Measurements from ENCODE around the gene HLA-E. TPM values are rescaled to one million over a fixed set of nuclear protein-coding genes. Genes with fewer than 3 reads are reported as not detected.

HLA-E gene
- total and polyA plus RNA-seq, 2 of the 13 experiments (the other 11 are each of a cell fraction or from before 2014, with no cell fraction given) = 45.2 to 90.4 TPM

DNA sequence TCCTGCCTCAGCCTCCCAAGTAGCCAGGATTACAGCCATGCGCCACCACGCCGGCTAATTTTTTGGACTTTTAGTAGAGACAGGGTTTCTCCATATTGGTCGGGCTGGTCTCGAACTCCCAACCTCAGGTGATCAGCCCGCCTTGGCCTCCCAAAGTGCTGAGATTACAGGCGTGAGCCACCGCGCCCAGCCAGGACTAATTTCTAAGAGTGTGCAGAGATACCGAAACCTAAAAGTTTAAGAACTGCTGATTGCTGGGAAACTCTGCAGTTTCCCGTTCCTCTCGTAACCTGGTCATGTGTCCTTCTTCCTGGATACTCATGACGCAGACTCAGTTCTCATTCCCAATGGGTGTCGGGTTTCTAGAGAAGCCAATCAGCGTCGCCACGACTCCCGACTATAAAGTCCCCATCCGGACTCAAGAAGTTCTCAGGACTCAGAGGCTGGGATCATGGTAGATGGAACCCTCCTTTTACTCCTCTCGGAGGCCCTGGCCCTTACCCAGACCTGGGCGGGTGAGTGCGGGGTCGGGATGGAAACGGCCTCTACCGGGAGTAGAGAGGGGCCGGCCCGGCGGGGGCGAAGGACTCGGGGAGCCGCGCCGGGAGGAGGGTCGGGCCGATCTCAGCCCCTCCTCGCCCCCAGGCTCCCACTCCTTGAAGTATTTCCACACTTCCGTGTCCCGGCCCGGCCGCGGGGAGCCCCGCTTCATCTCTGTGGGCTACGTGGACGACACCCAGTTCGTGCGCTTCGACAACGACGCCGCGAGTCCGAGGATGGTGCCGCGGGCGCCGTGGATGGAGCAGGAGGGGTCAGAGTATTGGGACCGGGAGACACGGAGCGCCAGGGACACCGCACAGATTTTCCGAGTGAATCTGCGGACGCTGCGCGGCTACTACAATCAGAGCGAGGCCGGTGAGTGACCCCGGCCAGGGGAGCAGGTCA lies at the start of gene HLA-E (continued):
- TF ChIP-seq, protein P1, sequence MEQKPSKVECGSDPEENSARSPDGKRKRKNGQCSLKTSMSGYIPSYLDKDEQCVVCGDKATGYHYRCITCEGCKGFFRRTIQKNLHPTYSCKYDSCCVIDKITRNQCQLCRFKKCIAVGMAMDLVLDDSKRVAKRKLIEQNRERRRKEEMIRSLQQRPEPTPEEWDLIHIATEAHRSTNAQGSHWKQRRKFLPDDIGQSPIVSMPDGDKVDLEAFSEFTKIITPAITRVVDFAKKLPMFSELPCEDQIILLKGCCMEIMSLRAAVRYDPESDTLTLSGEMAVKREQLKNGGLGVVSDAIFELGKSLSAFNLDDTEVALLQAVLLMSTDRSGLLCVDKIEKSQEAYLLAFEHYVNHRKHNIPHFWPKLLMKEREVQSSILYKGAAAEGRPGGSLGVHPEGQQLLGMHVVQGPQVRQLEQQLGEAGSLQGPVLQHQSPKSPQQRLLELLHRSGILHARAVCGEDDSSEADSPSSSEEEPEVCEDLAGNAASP (CRISPR knock-in tag; IDR thresholded peaks at IDR 0.05; ENCODE audit: borderline replicate concordance) = peak; percentile 24; the same call in 1 of the 2 replicates
- TF ChIP-seq SRSF1 (optimal IDR thresholded peaks at IDR 0.05; ENCODE audit: low read depth, low read length) (peak; percentile 60), ZNF224 (CRISPR knock-in tag; IDR thresholded peaks at IDR 0.05) (peak; percentile 41; the same call in 1 of the 2 replicates), ZNF180 (CRISPR knock-in tag; IDR thresholded peaks at IDR 0.05; ENCODE audit: borderline replicate concordance, low read depth) (no peak; the same call in 1 of the 2 replicates), FOXK1 (CRISPR knock-in tag; IDR thresholded peaks at IDR 0.05; ENCODE audit: borderline replicate concordance, low read depth) (no peak), ZMAT3 (CRISPR knock-in tag; conservative IDR thresholded peaks at IDR 0.05) (no peak), DR1 (CRISPR knock-in tag; IDR thresholded peaks at IDR 0.05) (peak; percentile 84), MXD4 (CRISPR knock-in tag; IDR thresholded peaks at IDR 0.05) (peak; percentile 34; the same call in 1 of the 2 replicates), ZSCAN21 (CRISPR knock-in tag; IDR thresholded peaks at IDR 0.05; ENCODE audit: borderline replicate concordance) (peak; percentile 19; the same call in 1 of the 2 replicates), ZNF775 (CRISPR knock-in tag; IDR thresholded peaks at IDR 0.05; ENCODE audit: borderline replicate concordance) (no peak), ZFAT (CRISPR knock-in tag; conservative IDR thresholded peaks at IDR 0.05) (no peak), JUND (CRISPR knock-in tag; IDR thresholded peaks at IDR 0.05) (no peak), FOXM1 (CRISPR knock-in tag; IDR thresholded peaks at IDR 0.05) (no peak), ZNF263 (CRISPR knock-in tag; IDR thresholded peaks at IDR 0.05) (no peak; the same call in none of the 2 replicates), TARDBP (CRISPR knock-in tag; IDR thresholded peaks at IDR 0.05) (peak; percentile 51; the same call in 1 of the 2 replicates), SP4 (CRISPR knock-in tag; IDR thresholded peaks at IDR 0.05) (peak; percentile 41; the same call in 1 of the 2 replicates), ZKSCAN8 (CRISPR knock-in tag; IDR thresholded peaks at IDR 0.05; ENCODE audit: borderline replicate concordance) (peak; percentile 46; the same call in 1 of the 2 replicates), ZKSCAN1 (IDR thresholded peaks at IDR 0.05; ENCODE audit: low read length) (no peak)
- TF ChIP-seq, protein P2, sequence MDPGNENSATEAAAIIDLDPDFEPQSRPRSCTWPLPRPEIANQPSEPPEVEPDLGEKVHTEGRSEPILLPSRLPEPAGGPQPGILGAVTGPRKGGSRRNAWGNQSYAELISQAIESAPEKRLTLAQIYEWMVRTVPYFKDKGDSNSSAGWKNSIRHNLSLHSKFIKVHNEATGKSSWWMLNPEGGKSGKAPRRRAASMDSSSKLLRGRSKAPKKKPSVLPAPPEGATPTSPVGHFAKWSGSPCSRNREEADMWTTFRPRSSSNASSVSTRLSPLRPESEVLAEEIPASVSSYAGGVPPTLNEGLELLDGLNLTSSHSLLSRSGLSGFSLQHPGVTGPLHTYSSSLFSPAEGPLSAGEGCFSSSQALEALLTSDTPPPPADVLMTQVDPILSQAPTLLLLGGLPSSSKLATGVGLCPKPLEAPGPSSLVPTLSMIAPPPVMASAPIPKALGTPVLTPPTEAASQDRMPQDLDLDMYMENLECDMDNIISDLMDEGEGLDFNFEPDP (CRISPR knock-in tag; conservative IDR thresholded peaks at IDR 0.05) = no peak
- TF ChIP-seq, protein P3, sequence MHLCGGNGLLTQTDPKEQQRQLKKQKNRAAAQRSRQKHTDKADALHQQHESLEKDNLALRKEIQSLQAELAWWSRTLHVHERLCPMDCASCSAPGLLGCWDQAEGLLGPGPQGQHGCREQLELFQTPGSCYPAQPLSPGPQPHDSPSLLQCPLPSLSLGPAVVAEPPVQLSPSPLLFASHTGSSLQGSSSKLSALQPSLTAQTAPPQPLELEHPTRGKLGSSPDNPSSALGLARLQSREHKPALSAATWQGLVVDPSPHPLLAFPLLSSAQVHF (CRISPR knock-in tag; IDR thresholded peaks at IDR 0.05) = no peak
- TF ChIP-seq, protein P4, sequence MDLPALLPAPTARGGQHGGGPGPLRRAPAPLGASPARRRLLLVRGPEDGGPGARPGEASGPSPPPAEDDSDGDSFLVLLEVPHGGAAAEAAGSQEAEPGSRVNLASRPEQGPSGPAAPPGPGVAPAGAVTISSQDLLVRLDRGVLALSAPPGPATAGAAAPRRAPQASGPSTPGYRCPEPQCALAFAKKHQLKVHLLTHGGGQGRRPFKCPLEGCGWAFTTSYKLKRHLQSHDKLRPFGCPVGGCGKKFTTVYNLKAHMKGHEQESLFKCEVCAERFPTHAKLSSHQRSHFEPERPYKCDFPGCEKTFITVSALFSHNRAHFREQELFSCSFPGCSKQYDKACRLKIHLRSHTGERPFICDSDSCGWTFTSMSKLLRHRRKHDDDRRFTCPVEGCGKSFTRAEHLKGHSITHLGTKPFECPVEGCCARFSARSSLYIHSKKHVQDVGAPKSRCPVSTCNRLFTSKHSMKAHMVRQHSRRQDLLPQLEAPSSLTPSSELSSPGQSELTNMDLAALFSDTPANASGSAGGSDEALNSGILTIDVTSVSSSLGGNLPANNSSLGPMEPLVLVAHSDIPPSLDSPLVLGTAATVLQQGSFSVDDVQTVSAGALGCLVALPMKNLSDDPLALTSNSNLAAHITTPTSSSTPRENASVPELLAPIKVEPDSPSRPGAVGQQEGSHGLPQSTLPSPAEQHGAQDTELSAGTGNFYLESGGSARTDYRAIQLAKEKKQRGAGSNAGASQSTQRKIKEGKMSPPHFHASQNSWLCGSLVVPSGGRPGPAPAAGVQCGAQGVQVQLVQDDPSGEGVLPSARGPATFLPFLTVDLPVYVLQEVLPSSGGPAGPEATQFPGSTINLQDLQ (CRISPR knock-in tag; IDR thresholded peaks at IDR 0.05) = no peak
- TF ChIP-seq, protein P5, sequence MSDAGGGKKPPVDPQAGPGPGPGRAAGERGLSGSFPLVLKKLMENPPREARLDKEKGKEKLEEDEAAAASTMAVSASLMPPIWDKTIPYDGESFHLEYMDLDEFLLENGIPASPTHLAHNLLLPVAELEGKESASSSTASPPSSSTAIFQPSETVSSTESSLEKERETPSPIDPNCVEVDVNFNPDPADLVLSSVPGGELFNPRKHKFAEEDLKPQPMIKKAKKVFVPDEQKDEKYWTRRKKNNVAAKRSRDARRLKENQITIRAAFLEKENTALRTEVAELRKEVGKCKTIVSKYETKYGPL (CRISPR knock-in tag; IDR thresholded peaks at IDR 0.05) = no peak
